Fibroblast of lung (primary cell): ENCODE data around the gene DPP4. TPM values are rescaled to one million over a fixed set of nuclear protein-coding genes. Genes with fewer than 3 reads are reported as not detected.
"Not testable (repeated sequence)": the region's sequence is repeated elsewhere in the genome, so short reads cannot be mapped to it uniquely, and the experiment has no call there.

ENCODE experiments used
- DNase-seq, 2 donors: peaks; one replicate each; pipeline versions ENCODE4 v3.0.0 to v3.0.0-alpha.2; 2010; ENCODE audit warnings: low read depth in 2 of 2
- H2AFZ ChIP-seq: 2 replicates; pipeline ENCODE4 v1.5.1; 2012; ENCODE audit warnings: low read length, control low read depth, inconsistent platforms
- H3K27ac ChIP-seq: 2 replicates; pipeline ENCODE4 v1.5.1; 2011; ENCODE audit warnings: low read length, control low read depth; ENCODE audit not compliant: insufficient read depth
- H3K27me3 ChIP-seq: 2 replicates; pipeline ENCODE4 v1.5.1; 2011; ENCODE audit warnings: mild to moderate bottlenecking, low read length; ENCODE audit not compliant: control insufficient read depth, insufficient read depth
- H3K36me3 ChIP-seq: 2 replicates; pipeline ENCODE4 v1.5.1; 2011; ENCODE audit warnings: low read length; ENCODE audit not compliant: control insufficient read depth, insufficient read depth
- H3K4me1 ChIP-seq: 2 replicates; pipeline ENCODE4 v1.5.1; 2011; ENCODE audit warnings: low read length; ENCODE audit not compliant: control insufficient read depth, insufficient read depth; ENCODE audit errors: extremely low read depth
- H3K4me2 ChIP-seq: 2 replicates; pipeline ENCODE4 v1.5.1; 2011; ENCODE audit warnings: low read length, control low read depth; ENCODE audit not compliant: insufficient read depth; ENCODE audit errors: extremely low read depth
- H3K4me3 ChIP-seq, 4 experiments: fragments of 200-600 bp in 1 of 4; sonication (generic) in 1 of 4; replicated peaks in 1 of 4; 2 replicates each; pipeline ENCODE4 v1.5.1; 2011 to 2016; ENCODE audit warnings: low read length in 4 of 4, low read depth in 3 of 4, mild to moderate bottlenecking in 3 of 4, control low read depth in 2 of 4, inconsistent platforms in 1 of 4, mixed read lengths in 1 of 4; ENCODE audit not compliant: insufficient read depth in 1 of 4; ENCODE audit errors: control extremely low read depth in 1 of 4
- H3K79me2 ChIP-seq: 2 replicates; pipeline ENCODE4 v1.5.1; 2012; ENCODE audit warnings: mild to moderate bottlenecking, low read length, inconsistent platforms; ENCODE audit not compliant: control insufficient read depth, insufficient read depth
- H3K9ac ChIP-seq: 2 replicates; pipeline ENCODE4 v1.5.1; 2011; ENCODE audit warnings: mild to moderate bottlenecking, low read length, control low read depth; ENCODE audit not compliant: insufficient read depth
- H3K9me3 ChIP-seq: 2 replicates; pipeline ENCODE4 v1.5.1; 2012; ENCODE audit warnings: low read depth, low read length; ENCODE audit not compliant: control insufficient read depth, insufficient read depth
- H4K20me1 ChIP-seq: 2 replicates; pipeline ENCODE4 v1.5.1; 2011; ENCODE audit warnings: low read length; ENCODE audit not compliant: control insufficient read depth, insufficient read depth; ENCODE audit errors: extremely low read depth
- EZH2 ChIP-seq: IDR thresholded peaks from 2 replicates; pipeline ENCODE4 v1.5.1; 2012; ENCODE audit warnings: low read length, control low read depth, mild to moderate bottlenecking; ENCODE audit errors: missing control alignments
- polyA plus RNA-seq, 2 donors: library from polyadenylated mRNA; depleted of rRNA in 1 of 2; stranded (reverse) in 1 of 2; unstranded in 1 of 2; fragments of >200 nt; gene quantifications; 2 replicates each; pipeline ENCODE4 v1.2.1, GENCODE V29; 2011 to 2012; ENCODE audit warnings: missing spikeins in 1 of 2
- total RNA-seq: library from RNA; depleted of rRNA; stranded (reverse); fragments of >200 nt; gene quantifications from 2 replicates; pipeline ENCODE4 v1.2.1, GENCODE V29; 2014
- TF ChIP-seq, protein P1 (sequence below), 2 donors: IDR thresholded peaks in 1 of 2; conservative IDR thresholded peaks in 1 of 2; 1 replicate in 1 of 2; 2 replicates in 1 of 2; pipeline ENCODE4 v1.5.1; 2011 to 2012; ENCODE audit warnings: low read length in 2 of 2, control low read depth in 1 of 2, inconsistent platforms in 1 of 2, low read depth in 1 of 2, mild to moderate bottlenecking in 1 of 2

Gene DPP4
- total and polyA plus RNA-seq, 2 donors (not counting 1 experiment from before 2014, with no cell fraction given), result 58.1 to 297 TPM

- no peak for DNase-seq
- H3K4me3 ChIP-seq, result no peak overlapping the region
- H3K27ac ChIP-seq, result no peak overlapping the region
- TF ChIP-seq, protein P1, sequence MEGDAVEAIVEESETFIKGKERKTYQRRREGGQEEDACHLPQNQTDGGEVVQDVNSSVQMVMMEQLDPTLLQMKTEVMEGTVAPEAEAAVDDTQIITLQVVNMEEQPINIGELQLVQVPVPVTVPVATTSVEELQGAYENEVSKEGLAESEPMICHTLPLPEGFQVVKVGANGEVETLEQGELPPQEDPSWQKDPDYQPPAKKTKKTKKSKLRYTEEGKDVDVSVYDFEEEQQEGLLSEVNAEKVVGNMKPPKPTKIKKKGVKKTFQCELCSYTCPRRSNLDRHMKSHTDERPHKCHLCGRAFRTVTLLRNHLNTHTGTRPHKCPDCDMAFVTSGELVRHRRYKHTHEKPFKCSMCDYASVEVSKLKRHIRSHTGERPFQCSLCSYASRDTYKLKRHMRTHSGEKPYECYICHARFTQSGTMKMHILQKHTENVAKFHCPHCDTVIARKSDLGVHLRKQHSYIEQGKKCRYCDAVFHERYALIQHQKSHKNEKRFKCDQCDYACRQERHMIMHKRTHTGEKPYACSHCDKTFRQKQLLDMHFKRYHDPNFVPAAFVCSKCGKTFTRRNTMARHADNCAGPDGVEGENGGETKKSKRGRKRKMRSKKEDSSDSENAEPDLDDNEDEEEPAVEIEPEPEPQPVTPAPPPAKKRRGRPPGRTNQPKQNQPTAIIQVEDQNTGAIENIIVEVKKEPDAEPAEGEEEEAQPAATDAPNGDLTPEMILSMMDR (conservative IDR thresholded peaks at IDR 0.05 in 1 of 2, IDR thresholded peaks at IDR 0.05 in 1 of 2; ENCODE audit: low read depth in 1 of 2, low read length in 2 of 2), result no peak
- TF ChIP-seq EZH2, result no peak
- no peaks in the 10 kb centered on the region for H3K9me3 ChIP-seq
- no peaks in the 10 kb centered on the region for H3K36me3 ChIP-seq
- H4K20me1 ChIP-seq, result no peaks in the 10 kb centered on the region
- H2AFZ ChIP-seq, result no peak overlapping the region
- H3K4me2 ChIP-seq, result no peak overlapping the region
- H3K4me1 ChIP-seq, result no peaks in the 10 kb centered on the region
- H3K9ac ChIP-seq, result no peak overlapping the region
- no peaks in the 10 kb centered on the region for H3K79me2 ChIP-seq
- H3K27me3 ChIP-seq, result peaks cover 5% of the 10 kb centered on the region
Measured at GRCh38 chr2:161956738-161957137, 117.3 kb downstream of the DPP4 start.

DNA sequence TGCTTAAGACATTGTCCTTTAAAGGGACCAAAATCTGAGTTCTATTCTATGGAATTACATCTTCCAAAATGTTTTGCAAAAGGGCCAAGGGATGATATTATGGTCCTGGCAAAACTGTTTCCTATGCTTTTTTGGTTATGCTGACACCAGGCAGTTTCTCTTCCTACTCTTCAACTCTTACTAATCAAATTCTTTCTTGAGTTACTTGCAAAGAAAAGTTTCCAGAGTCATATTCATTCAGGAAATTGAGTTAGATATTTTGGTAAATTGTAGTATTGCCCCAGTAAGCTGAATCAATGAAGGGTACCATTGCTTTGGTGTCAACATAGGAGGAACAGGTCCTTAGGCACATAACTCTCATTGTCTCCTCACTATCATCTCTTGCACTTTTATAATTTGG is 118.8 kb downstream of the DPP4 start:
- no peaks in the 10 kb centered on the region for H4K20me1 ChIP-seq
- no peak overlapping the region for H3K27ac ChIP-seq
- H3K4me3 ChIP-seq, result no peak overlapping the region
- H3K4me2 ChIP-seq, result no peak overlapping the region
- DNase-seq, result no peak
- no peaks in the 10 kb centered on the region for H3K79me2 ChIP-seq
- H3K9me3 ChIP-seq, result no peaks in the 10 kb centered on the region
- TF ChIP-seq, protein P1 (conservative IDR thresholded peaks at IDR 0.05 in 1 of 2, IDR thresholded peaks at IDR 0.05 in 1 of 2; ENCODE audit: low read depth in 1 of 2, low read length in 2 of 2), result no peak
- no peak for TF ChIP-seq EZH2
- H3K9ac ChIP-seq, result no peak overlapping the region
- H3K27me3 ChIP-seq, result peaks cover 5% of the 10 kb centered on the region
- H2AFZ ChIP-seq, result no peak overlapping the region
- no peaks in the 10 kb centered on the region for H3K36me3 ChIP-seq
- H3K4me1 ChIP-seq, result no peaks in the 10 kb centered on the region

- no peak overlapping the region for H3K9ac ChIP-seq
- no peak overlapping the region for H3K4me2 ChIP-seq
- H3K27me3 ChIP-seq, result peaks cover 5% of the 10 kb centered on the region
- TF ChIP-seq EZH2, result no peak
- TF ChIP-seq, protein P1 (conservative IDR thresholded peaks at IDR 0.05 in 1 of 2, IDR thresholded peaks at IDR 0.05 in 1 of 2; ENCODE audit: low read depth in 1 of 2, low read length in 2 of 2), result no peak
- no peaks in the 10 kb centered on the region for H3K9me3 ChIP-seq
- no peaks in the 10 kb centered on the region for H3K79me2 ChIP-seq
- H3K27ac ChIP-seq, result no peak overlapping the region
- H2AFZ ChIP-seq, result no peak overlapping the region
- peak in 1 of 2 donors; percentile 8 for DNase-seq
- H4K20me1 ChIP-seq, result no peaks in the 10 kb centered on the region
- H3K36me3 ChIP-seq, result no peaks in the 10 kb centered on the region
- H3K4me3 ChIP-seq, result no peak overlapping the region
- H3K4me1 ChIP-seq, result no peaks in the 10 kb centered on the region
Measured at GRCh38 chr2:161954103-161954502, 119.9 kb downstream of the DPP4 start.

DNA sequence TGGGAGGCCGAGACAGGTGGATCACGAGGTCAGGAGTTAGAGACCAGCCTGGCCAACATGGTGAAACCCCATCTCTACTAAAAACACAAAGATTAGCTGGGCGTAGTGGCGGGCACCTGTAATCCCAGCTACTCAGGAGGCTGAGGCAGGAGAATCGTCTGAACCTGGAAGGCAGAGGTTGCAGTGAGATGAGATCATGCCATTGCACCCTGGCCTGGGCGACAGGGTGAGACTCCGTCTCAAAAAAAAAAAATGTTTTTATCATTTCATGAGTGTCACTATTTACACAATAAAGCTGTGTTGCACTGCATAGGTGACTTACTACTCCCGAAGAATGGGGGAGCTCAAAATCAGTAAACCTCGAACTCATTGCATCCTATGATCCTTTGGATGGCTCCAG is 120.6 kb downstream of the DPP4 start:
- not testable (repeated sequence) for H3K9me3 ChIP-seq, H3K79me2 ChIP-seq, H3K4me3 ChIP-seq, H3K9ac ChIP-seq, H2AFZ ChIP-seq, H3K27me3 ChIP-seq, H4K20me1 ChIP-seq, H3K4me2 ChIP-seq, DNase-seq, H3K4me1 ChIP-seq, H3K27ac ChIP-seq, H3K36me3 ChIP-seq
